Breast epithelium (tissue), 4 donors: ENCODE measurements around the gene NFIX. TPM values are rescaled to one million over a fixed set of nuclear protein-coding genes. Genes with fewer than 3 reads are reported as not detected.

Experiments
- DNase-seq, 2 donors: peaks; one replicate each; pipeline ENCODE4 v3.0.0-alpha.2; 2019; ENCODE audit warnings: low spot score in 2 of 2
- H3K27ac ChIP-seq, 2 donors: fragments of 200-600 bp; sonication (generic) in 1 of 2; one replicate each; pipeline ENCODE4 v1.5.1; 2016 to 2019; ENCODE audit warnings: mild to moderate bottlenecking in 1 of 2
- H3K27me3 ChIP-seq, 2 donors: fragments of 200-600 bp; sonication (generic) in 1 of 2; one replicate each; pipeline versions ENCODE4 v1.5.1 to v1.6.0; 2017 to 2019; ENCODE audit warnings: control low read depth in 1 of 2, mild to moderate bottlenecking in 1 of 2
- H3K36me3 ChIP-seq: fragments of 200-600 bp; one replicate; pipeline ENCODE4 v1.5.1; 2019
- H3K4me1 ChIP-seq, 2 donors: fragments of 200-600 bp; sonication (generic); one replicate each; pipeline ENCODE4 v1.5.1; 2016 to 2019; ENCODE audit warnings: control low read depth in 1 of 2
- H3K4me3 ChIP-seq, 3 donors: fragments of 200-600 bp; sonication (generic); 1 replicate in 2 of 3; 2 replicates in 1 of 3; pipeline ENCODE4 v1.5.1; 2016 to 2019; ENCODE audit warnings: mild to moderate bottlenecking in 3 of 3, moderate library complexity in 2 of 3
- H3K9me3 ChIP-seq, 2 donors: fragments of 200-600 bp; sonication (generic) in 1 of 2; one replicate each; pipeline ENCODE4 v1.5.1; 2016 to 2019; ENCODE audit warnings: control low read depth in 1 of 2
- POLR2A ChIP-seq: fragments of 450-650 bp; IDR thresholded peaks from one replicate; pipeline ENCODE4 v1.6.1; 2016; ENCODE audit warnings: antibody characterized with exemption, mild to moderate bottlenecking, moderate library complexity
- POLR2AphosphoS5 ChIP-seq, 3 donors: sonication (generic); formaldehyde crosslinking; IDR thresholded peaks; one replicate each; pipeline ENCODE4 v1.6.1; 2017; ENCODE audit warnings: antibody characterized with exemption in 3 of 3
- intact Hi-C: fragments of 100-400 bp; cut with DNase I; formaldehyde crosslinking; loops from one replicate; pipeline ENCODE4 v1.15.1; 2023; ENCODE audit warnings: low total_unique reads
- total RNA-seq, 3 donors: library from RNA; depleted of rRNA; stranded (reverse); fragments of >200 nt; gene quantifications; one replicate each; pipeline ENCODE4 v1.1.0, GENCODE V29; 2016
- TF ChIP-seq, protein P1 (sequence below), 3 donors: fragments of 450-650 bp; IDR thresholded peaks; one replicate each; pipeline ENCODE4 v1.5.1; 2016 to 2017; ENCODE audit warnings: antibody characterized with exemption in 3 of 3, mild to moderate bottlenecking in 3 of 3, moderate library complexity in 3 of 3

The NFIX gene
- total RNA-seq, 3 donors from 2014 or later, result 43.6 to 53.9 (median 52.8) TPM

DNA sequence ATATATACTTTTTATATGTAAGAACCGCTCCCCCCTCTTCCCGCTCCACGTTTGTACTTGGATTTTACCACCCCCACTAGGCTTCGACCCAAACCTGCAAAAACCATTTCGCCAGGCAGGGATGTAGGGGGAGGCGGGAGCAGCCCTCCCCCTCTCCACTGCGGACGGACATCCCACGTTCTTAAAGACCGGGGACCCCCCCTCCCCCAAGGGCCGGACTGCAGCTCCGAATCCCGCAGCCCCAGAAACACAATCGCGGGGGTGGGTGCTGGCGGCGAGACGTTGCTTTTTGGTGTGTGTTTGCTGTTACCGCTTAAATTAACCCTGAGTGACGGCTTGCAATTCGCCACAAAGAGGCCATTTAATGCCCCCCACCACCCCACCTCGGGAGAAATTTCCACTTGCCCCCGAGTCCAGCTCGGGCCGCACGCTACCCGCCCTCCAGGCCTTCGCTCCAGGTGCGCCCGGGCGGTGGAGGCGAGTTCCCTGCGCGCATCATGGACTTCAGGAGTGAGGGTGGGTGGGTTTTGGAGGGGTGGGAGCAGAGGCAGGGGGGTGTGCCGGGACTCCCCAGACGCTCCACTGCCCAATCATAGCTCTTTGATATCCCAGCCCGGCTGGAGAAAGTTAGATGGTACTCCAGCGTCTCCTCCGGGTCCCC, 15.8 kb downstream of the NFIX start:
- H3K36me3 ChIP-seq, result no peaks in the 10 kb centered on the region
- no peak for DNase-seq
- H3K4me1 ChIP-seq, result peaks cover 43 to 53% of the 10 kb centered on the region in 2 donors
- H3K27ac ChIP-seq, result peak overlapping the region; percentile 94 to 95
- peak overlapping the region in 2 of 3 donors; percentile 45 to 76 for H3K4me3 ChIP-seq
- intact Hi-C loops, result no loop called here
- H3K9me3 ChIP-seq, result no peaks in the 10 kb centered on the region
- H3K27me3 ChIP-seq, result no peaks in the 10 kb centered on the region
- TF ChIP-seq POLR2AphosphoS5 (IDR thresholded peaks at IDR 0.05) (no peak), POLR2A (no peak)
- TF ChIP-seq, protein P1, sequence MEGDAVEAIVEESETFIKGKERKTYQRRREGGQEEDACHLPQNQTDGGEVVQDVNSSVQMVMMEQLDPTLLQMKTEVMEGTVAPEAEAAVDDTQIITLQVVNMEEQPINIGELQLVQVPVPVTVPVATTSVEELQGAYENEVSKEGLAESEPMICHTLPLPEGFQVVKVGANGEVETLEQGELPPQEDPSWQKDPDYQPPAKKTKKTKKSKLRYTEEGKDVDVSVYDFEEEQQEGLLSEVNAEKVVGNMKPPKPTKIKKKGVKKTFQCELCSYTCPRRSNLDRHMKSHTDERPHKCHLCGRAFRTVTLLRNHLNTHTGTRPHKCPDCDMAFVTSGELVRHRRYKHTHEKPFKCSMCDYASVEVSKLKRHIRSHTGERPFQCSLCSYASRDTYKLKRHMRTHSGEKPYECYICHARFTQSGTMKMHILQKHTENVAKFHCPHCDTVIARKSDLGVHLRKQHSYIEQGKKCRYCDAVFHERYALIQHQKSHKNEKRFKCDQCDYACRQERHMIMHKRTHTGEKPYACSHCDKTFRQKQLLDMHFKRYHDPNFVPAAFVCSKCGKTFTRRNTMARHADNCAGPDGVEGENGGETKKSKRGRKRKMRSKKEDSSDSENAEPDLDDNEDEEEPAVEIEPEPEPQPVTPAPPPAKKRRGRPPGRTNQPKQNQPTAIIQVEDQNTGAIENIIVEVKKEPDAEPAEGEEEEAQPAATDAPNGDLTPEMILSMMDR (IDR thresholded peaks at IDR 0.05), result no peak

DNA sequence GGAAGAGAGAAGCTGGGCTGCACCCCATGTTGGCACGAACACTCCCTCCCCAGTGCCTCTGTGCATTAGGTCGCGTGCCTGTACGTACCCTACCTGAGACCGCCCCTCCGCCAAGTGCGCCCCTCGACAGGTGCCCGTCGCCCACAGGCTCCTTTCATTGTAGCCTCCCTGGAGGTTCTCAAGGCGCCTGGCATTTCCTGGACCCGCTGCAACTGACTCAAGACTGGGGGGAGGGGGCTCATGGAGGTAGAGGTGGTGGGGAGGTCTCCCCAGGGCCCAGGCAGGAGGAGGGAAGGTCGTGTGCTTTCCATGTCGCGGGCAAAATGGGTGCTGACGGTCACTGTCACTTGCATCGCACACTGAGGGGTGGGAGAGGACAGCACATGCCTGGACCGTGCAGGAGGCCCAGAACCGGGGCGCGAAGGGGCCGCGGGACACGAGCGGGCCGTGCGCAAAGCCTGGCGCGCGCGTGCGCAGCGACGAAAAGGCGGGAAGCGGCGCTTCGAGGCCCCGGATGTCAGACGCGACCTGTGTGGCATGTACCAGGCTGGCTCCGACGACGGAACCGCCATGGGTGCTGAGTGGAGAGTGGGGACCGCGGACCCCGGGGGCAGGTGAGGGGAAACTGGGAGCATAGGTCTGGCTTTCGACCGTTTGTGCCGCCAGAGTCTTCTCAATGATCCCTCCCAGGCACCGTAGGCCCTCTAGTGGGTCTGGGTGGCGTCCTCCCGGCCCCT, 16.5 kb downstream of the NFIX start:
- peak overlapping the region; percentile 94 to 95 for H3K27ac ChIP-seq

DNA sequence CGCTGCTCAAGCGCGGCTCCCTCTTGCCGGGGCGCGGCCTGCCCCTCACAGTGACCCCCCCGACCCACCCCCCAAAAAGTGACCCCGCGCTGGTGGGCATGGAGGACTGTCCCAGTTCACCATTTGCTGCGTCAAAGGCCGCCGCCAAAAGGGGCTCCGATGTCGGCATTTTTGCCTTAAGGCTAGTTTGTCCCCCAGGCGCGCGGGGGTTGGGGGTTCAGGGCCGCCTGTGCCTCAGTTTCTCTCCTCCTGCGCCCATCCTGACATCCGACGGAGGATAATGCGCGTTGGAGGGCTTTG, 17.1 kb downstream of the NFIX start:
- peak overlapping the region; percentile 94 to 95 for H3K27ac ChIP-seq
- H3K9me3 ChIP-seq, result no peaks in the 10 kb centered on the region
- TF ChIP-seq POLR2AphosphoS5 (IDR thresholded peaks at IDR 0.05), result no peak
- TF ChIP-seq, protein P1 (IDR thresholded peaks at IDR 0.05), result no peak
- no peak for TF ChIP-seq POLR2A
- peak overlapping the region; percentile 44 to 76 (median 45) for H3K4me3 ChIP-seq
- peaks cover 31 to 42% of the 10 kb centered on the region in 2 donors for H3K4me1 ChIP-seq
- H3K27me3 ChIP-seq, result no peaks in the 10 kb centered on the region
- no peak for DNase-seq
- intact Hi-C loops, result no loop called here
- no peaks in the 10 kb centered on the region for H3K36me3 ChIP-seq

More for the DNA sequence above, 16.5 kb downstream of the NFIX start:
- H3K27me3 ChIP-seq, result no peaks in the 10 kb centered on the region
- peak overlapping the region; percentile 44 to 76 (median 45) for H3K4me3 ChIP-seq
- TF ChIP-seq POLR2AphosphoS5 (IDR thresholded peaks at IDR 0.05) (peak in 2 of 3 donors; percentile 46 to 62), POLR2A (no peak)
- TF ChIP-seq, protein P1 (IDR thresholded peaks at IDR 0.05), result no peak
- intact Hi-C loops, result no loop called here
- no peaks in the 10 kb centered on the region for H3K9me3 ChIP-seq
- no peaks in the 10 kb centered on the region for H3K36me3 ChIP-seq
- no peak for DNase-seq
- peaks cover 36 to 46% of the 10 kb centered on the region in 2 donors for H3K4me1 ChIP-seq

DNA sequence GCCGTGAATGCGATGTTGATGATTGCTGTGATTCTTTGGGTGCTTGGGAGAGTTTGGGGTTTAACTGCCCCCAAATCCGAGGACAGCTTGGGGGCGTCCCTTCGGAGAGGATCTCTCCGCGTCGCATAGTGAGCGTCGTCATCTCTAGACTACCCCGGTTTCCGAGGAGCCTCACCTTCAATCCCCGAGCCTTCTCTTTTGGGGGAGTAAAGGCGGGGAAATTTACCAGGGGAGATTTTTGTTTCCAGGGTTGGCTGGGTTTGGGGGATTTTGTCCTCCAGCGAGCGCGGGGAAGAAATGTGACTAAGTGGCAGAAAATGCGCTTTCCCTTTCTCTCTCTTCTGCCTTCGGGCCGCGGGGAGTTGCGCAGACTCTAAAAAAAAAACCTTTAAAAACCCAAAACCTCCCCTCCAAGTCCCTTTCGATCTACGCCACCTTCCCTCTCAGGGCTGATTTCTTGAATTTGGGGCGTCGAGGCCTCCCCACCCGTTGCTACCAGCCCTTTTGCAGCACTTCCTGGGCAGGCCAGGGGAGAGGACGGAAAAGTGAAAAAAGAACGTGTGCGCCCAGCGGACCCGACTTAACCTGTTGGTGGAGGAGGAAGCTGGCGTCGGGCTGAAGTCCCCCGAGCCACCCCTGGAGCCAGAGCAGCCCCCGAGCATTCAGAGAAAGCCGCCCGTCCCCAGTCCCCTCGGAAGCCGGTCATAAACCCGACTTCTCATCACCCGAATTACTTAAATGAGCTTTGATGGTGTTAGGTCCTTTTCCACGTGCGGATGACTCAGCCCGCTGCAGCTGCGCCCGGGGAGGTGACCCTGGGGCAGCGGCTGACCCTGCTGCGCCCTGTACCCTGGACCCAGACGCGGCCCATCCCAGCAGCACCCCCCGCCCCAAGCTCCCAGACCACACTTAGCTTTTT, 17.7 kb downstream of the NFIX start:
- H3K27ac ChIP-seq, result peak overlapping the region; percentile 94 to 95
- TF ChIP-seq, protein P1 (IDR thresholded peaks at IDR 0.05), result no peak
- TF ChIP-seq POLR2A (no peak), POLR2AphosphoS5 (IDR thresholded peaks at IDR 0.05) (peak; percentile 10 to 73 (median 51))
- no peaks in the 10 kb centered on the region for H3K27me3 ChIP-seq
- no peaks in the 10 kb centered on the region for H3K36me3 ChIP-seq
- H3K4me1 ChIP-seq, result peaks cover 25 to 41% of the 10 kb centered on the region in 2 donors
- no peaks in the 10 kb centered on the region for H3K9me3 ChIP-seq
- H3K4me3 ChIP-seq, result peak overlapping the region; percentile 44 to 76 (median 45)
- DNase-seq, result no peak
- intact Hi-C loops, result no loop called here
